ENCODE results near the gene RAG2. TPM values are rescaled to one million over a fixed set of nuclear protein-coding genes. Genes with fewer than 3 reads are reported as not detected.

The RAG2 gene
- total and polyA plus RNA-seq, 2 experiments from 2014 or later = not detected

DNA sequence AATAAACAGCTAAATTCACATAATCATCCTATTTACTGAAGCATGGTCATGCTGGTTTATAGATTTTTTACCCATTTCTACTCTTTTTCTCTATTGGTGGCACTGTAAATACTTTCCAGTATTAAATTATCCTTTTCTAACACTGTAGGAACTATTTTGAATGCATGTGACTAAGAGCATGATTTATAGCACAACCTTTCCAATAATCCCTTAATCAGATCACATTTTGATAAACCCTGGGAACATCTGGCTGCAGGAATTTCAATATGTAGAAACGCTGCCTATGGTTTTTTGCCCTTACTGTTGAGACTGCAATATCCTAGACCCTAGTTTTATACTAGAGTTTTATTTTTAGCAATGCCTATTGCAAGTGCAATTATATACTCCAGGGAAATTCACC is 19.6 kb downstream of the RAG2 start:
- Histone ChIP-seq H3K36me3 (ENCODE audit: insufficient read depth) (peaks cover 5% of the 10 kb centered on the region; the same call in 1 of the 2 replicates), H3F3A (replicated peaks; ENCODE audit: low read depth) (no peaks in the 10 kb centered on the region), H3K27me3 (ENCODE audit: insufficient read depth) (no peaks in the 10 kb centered on the region), H3K4me3 (no peak overlapping the region), H3K79me2 (replicated peaks; ENCODE audit: insufficient read depth) (no peaks in the 10 kb centered on the region), H2AFZ (no peak overlapping the region), H3K4me1 (ENCODE audit: insufficient read depth) (no peaks in the 10 kb centered on the region), H4K20me1 (replicated peaks; ENCODE audit: insufficient read depth) (no peaks in the 10 kb centered on the region), H3K4me2 (no peak overlapping the region), H3K27ac (ENCODE audit: low read depth) (no peak overlapping the region), H3K9me2 (ENCODE audit: insufficient read depth) (no peaks in the 10 kb centered on the region)
- DNase-seq (ENCODE audit: low spot score) = no peak
- ATAC-seq = no peak
- peaks cover 3% of the 10 kb centered on the region for H3K27me3 Mint-ChIP-seq (ENCODE audit: insufficient read depth, low read depth, poor library complexity)
- no peak overlapping the region for H3K4me3 Mint-ChIP-seq
- peaks cover 15% of the 10 kb centered on the region for H3K36me3 Mint-ChIP-seq (ENCODE audit: low read depth)
- TF ChIP-seq, protein P1, sequence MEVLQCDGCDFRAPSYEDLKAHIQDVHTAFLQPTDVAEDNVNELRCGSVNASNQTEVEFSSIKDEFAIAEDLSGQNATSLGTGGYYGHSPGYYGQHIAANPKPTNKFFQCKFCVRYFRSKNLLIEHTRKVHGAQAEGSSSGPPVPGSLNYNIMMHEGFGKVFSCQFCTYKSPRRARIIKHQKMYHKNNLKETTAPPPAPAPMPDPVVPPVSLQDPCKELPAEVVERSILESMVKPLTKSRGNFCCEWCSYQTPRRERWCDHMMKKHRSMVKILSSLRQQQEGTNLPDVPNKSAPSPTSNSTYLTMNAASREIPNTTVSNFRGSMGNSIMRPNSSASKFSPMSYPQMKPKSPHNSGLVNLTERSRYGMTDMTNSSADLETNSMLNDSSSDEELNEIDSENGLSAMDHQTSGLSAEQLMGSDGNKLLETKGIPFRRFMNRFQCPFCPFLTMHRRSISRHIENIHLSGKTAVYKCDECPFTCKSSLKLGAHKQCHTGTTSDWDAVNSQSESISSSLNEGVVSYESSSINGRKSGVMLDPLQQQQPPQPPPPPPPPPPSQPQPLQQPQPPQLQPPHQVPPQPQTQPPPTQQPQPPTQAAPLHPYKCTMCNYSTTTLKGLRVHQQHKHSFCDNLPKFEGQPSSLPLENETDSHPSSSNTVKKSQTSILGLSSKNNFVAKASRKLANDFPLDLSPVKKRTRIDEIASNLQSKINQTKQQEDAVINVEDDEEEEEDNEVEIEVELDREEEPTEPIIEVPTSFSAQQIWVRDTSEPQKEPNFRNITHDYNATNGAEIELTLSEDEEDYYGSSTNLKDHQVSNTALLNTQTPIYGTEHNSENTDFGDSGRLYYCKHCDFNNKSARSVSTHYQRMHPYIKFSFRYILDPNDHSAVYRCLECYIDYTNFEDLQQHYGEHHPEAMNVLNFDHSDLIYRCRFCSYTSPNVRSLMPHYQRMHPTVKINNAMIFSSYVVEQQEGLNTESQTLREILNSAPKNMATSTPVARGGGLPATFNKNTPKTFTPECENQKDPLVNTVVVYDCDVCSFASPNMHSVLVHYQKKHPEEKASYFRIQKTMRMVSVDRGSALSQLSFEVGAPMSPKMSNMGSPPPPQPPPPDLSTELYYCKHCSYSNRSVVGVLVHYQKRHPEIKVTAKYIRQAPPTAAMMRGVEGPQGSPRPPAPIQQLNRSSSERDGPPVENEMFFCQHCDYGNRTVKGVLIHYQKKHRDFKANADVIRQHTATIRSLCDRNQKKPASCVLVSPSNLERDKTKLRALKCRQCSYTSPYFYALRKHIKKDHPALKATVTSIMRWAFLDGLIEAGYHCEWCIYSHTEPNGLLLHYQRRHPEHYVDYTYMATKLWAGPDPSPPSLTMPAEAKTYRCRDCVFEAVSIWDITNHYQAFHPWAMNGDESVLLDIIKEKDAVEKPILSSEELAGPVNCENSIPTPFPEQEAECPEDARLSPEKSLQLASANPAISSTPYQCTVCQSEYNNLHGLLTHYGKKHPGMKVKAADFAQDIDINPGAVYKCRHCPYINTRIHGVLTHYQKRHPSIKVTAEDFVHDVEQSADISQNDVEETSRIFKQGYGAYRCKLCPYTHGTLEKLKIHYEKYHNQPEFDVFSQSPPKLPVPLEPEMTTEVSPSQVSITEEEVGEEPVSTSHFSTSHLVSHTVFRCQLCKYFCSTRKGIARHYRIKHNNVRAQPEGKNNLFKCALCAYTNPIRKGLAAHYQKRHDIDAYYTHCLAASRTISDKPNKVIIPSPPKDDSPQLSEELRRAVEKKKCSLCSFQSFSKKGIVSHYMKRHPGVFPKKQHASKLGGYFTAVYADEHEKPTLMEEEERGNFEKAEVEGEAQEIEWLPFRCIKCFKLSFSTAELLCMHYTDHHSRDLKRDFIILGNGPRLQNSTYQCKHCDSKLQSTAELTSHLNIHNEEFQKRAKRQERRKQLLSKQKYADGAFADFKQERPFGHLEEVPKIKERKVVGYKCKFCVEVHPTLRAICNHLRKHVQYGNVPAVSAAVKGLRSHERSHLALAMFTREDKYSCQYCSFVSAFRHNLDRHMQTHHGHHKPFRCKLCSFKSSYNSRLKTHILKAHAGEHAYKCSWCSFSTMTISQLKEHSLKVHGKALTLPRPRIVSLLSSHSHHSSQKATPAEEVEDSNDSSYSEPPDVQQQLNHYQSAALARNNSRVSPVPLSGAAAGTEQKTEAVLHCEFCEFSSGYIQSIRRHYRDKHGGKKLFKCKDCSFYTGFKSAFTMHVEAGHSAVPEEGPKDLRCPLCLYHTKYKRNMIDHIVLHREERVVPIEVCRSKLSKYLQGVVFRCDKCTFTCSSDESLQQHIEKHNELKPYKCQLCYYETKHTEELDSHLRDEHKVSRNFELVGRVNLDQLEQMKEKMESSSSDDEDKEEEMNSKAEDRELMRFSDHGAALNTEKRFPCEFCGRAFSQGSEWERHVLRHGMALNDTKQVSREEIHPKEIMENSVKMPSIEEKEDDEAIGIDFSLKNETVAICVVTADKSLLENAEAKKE (CRISPR knock-in tag; IDR thresholded peaks at IDR 0.05) = no peak
- no peak for TF ChIP-seq ZNF114 (CRISPR knock-in tag; IDR thresholded peaks at IDR 0.05)
- TF ChIP-seq, protein P2, sequence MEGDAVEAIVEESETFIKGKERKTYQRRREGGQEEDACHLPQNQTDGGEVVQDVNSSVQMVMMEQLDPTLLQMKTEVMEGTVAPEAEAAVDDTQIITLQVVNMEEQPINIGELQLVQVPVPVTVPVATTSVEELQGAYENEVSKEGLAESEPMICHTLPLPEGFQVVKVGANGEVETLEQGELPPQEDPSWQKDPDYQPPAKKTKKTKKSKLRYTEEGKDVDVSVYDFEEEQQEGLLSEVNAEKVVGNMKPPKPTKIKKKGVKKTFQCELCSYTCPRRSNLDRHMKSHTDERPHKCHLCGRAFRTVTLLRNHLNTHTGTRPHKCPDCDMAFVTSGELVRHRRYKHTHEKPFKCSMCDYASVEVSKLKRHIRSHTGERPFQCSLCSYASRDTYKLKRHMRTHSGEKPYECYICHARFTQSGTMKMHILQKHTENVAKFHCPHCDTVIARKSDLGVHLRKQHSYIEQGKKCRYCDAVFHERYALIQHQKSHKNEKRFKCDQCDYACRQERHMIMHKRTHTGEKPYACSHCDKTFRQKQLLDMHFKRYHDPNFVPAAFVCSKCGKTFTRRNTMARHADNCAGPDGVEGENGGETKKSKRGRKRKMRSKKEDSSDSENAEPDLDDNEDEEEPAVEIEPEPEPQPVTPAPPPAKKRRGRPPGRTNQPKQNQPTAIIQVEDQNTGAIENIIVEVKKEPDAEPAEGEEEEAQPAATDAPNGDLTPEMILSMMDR (conservative IDR thresholded peaks at IDR 0.05; ENCODE audit: low read depth in 2 of 2) = no peak
- TF ChIP-seq, protein P3, sequence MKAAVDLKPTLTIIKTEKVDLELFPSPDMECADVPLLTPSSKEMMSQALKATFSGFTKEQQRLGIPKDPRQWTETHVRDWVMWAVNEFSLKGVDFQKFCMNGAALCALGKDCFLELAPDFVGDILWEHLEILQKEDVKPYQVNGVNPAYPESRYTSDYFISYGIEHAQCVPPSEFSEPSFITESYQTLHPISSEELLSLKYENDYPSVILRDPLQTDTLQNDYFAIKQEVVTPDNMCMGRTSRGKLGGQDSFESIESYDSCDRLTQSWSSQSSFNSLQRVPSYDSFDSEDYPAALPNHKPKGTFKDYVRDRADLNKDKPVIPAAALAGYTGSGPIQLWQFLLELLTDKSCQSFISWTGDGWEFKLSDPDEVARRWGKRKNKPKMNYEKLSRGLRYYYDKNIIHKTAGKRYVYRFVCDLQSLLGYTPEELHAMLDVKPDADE (IDR thresholded peaks at IDR 0.05) = no peak
- TF ChIP-seq STAT1 (IDR thresholded peaks at IDR 0.05; ENCODE audit: unreplicated experiment) = no peak
- TF ChIP-seq, protein P4, sequence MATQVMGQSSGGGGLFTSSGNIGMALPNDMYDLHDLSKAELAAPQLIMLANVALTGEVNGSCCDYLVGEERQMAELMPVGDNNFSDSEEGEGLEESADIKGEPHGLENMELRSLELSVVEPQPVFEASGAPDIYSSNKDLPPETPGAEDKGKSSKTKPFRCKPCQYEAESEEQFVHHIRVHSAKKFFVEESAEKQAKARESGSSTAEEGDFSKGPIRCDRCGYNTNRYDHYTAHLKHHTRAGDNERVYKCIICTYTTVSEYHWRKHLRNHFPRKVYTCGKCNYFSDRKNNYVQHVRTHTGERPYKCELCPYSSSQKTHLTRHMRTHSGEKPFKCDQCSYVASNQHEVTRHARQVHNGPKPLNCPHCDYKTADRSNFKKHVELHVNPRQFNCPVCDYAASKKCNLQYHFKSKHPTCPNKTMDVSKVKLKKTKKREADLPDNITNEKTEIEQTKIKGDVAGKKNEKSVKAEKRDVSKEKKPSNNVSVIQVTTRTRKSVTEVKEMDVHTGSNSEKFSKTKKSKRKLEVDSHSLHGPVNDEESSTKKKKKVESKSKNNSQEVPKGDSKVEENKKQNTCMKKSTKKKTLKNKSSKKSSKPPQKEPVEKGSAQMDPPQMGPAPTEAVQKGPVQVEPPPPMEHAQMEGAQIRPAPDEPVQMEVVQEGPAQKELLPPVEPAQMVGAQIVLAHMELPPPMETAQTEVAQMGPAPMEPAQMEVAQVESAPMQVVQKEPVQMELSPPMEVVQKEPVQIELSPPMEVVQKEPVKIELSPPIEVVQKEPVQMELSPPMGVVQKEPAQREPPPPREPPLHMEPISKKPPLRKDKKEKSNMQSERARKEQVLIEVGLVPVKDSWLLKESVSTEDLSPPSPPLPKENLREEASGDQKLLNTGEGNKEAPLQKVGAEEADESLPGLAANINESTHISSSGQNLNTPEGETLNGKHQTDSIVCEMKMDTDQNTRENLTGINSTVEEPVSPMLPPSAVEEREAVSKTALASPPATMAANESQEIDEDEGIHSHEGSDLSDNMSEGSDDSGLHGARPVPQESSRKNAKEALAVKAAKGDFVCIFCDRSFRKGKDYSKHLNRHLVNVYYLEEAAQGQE (IDR thresholded peaks at IDR 0.05; ENCODE audit: unreplicated experiment) = no peak
- no peak for TF ChIP-seq CREB1 (CRISPR knock-in tag; IDR thresholded peaks at IDR 0.05; ENCODE audit: low read depth)
- TF ChIP-seq EZH2phosphoT487 (IDR thresholded peaks at IDR 0.05; ENCODE audit: unreplicated experiment) = no peak
- TF ChIP-seq NANOG (IDR thresholded peaks at IDR 0.05; ENCODE audit: borderline replicate concordance) = no peak
- no peak for TF ChIP-seq POLR2AphosphoS5 (IDR thresholded peaks at IDR 0.05; ENCODE audit: low read depth)
- peaks cover 26% of the 10 kb centered on the region for H3K9me3 Mint-ChIP-seq
- no peak overlapping the region for H3K27ac Mint-ChIP-seq
- H3K4me1 Mint-ChIP-seq = no peaks in the 10 kb centered on the region
